ENCODE data around the gene POU2AF3.

DNA sequence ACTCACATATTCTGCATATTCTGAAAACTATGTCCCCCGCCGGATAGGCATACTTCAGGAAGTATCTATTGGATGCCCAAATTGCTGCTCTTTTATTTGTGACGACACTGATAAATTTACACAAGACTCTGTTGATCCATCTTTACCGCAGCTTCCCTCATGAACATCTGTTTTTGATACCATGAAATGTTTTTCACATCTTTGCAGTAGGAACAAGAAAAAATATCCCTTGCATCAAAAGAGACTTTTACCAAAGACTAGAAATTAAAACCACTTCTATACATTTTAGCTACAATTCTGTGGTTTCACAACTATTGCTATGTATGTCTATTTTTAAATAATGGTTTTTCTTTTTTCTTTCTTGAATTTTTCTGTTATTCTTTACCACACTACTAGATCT is 37.5 kb upstream of the POU2AF3 start:
- TF ChIP-seq, protein P1, sequence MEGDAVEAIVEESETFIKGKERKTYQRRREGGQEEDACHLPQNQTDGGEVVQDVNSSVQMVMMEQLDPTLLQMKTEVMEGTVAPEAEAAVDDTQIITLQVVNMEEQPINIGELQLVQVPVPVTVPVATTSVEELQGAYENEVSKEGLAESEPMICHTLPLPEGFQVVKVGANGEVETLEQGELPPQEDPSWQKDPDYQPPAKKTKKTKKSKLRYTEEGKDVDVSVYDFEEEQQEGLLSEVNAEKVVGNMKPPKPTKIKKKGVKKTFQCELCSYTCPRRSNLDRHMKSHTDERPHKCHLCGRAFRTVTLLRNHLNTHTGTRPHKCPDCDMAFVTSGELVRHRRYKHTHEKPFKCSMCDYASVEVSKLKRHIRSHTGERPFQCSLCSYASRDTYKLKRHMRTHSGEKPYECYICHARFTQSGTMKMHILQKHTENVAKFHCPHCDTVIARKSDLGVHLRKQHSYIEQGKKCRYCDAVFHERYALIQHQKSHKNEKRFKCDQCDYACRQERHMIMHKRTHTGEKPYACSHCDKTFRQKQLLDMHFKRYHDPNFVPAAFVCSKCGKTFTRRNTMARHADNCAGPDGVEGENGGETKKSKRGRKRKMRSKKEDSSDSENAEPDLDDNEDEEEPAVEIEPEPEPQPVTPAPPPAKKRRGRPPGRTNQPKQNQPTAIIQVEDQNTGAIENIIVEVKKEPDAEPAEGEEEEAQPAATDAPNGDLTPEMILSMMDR (IDR thresholded peaks at IDR 0.05): no peak
- TF ChIP-seq POLR2A (IDR thresholded peaks at IDR 0.05): no peak
